ENCODE data around the gene CD22.
A peak's percentile ranks its signal among the peaks of the same experiment; 100 is the strongest.
"Not testable (repeated sequence)": the region's sequence is repeated elsewhere in the genome, so short reads cannot be mapped to it uniquely, and the experiment has no call there.

The CD22 gene

GRCh38 chr19:35362261-35363000 is 33.4 kb downstream of the CD22 start:
- DNase-seq = no peak

GRCh38 chr19:35363001-35363590 is 34.1 kb downstream of the CD22 start:
- DNase-seq = no peak

- DNase-seq = no peak
Observed at GRCh38 chr19:35363711-35364425, 34.9 kb downstream of the CD22 start.

GRCh38 chr19:35365303-35365702 is 36.3 kb downstream of the CD22 start:
- DNase-seq = no peak

- no peak for DNase-seq
Observed at GRCh38 chr19:35368378-35368777, 39.4 kb downstream of the CD22 start.

- no peak for DNase-seq
Observed at GRCh38 chr19:35369522-35369921, 40.5 kb downstream of the CD22 start.

GRCh38 chr19:35370722-35371121 is 41.7 kb downstream of the CD22 start, which contains the start of gene GPR42:
TSS of gene GPR42 (plus strand) at chr19:35371068. CDS start at chr19:35371360, 292 bp downstream.
- DNase-seq = no peak

GRCh38 chr19:35373492-35373891 is 44.5 kb downstream of the CD22 start:
- no peak for DNase-seq

- not testable (repeated sequence) for DNase-seq
Observed at GRCh38 chr19:35374031-35374430, 45.0 kb downstream of the CD22 start.

GRCh38 chr19:35375505-35376307 is 46.7 kb downstream of the CD22 start:
- DNase-seq = no peak

- no peak for DNase-seq
Observed at GRCh38 chr19:35377656-35378055, 48.7 kb downstream of the CD22 start.

GRCh38 chr19:35378356-35378755 is 49.4 kb downstream of the CD22 start:
- no peak for DNase-seq

- not testable (repeated sequence) for DNase-seq
Observed at GRCh38 chr19:35379545-35379944, 50.6 kb downstream of the CD22 start.

- DNase-seq = no peak
Observed at GRCh38 chr19:35379992-35380391, 51.0 kb downstream of the CD22 start.

- DNase-seq = peak; percentile 94
Observed at GRCh38 chr19:35380450-35381124, 51.6 kb downstream of the CD22 start.

GRCh38 chr19:35381318-35381717 is 52.3 kb downstream of the CD22 start:
- DNase-seq = peak; percentile 4

GRCh38 chr19:35381926-35382325 is 52.9 kb downstream of the CD22 start:
- DNase-seq = no peak

- DNase-seq = no peak
Observed at GRCh38 chr19:35383536-35383935, 54.5 kb downstream of the CD22 start.

- peak; percentile 84 for DNase-seq
Observed at GRCh38 chr19:35388277-35389054, 59.5 kb downstream of the CD22 start.

- peak; percentile 89 for DNase-seq
Observed at GRCh38 chr19:35389192-35389861, 60.3 kb downstream of the CD22 start.

Data from hematopoietic multipotent progenitor cell treated with erythropoietin and hydrocortisone succinate and interleukin-3 and kit ligand, for 8 days (in vitro differentiated cells).